ENCODE results near the gene MYOC.
"Not testable (repeated sequence)": the region's sequence is repeated elsewhere in the genome, so short reads cannot be mapped to it uniquely, and the experiment has no call there.

The MYOC gene

DNA sequence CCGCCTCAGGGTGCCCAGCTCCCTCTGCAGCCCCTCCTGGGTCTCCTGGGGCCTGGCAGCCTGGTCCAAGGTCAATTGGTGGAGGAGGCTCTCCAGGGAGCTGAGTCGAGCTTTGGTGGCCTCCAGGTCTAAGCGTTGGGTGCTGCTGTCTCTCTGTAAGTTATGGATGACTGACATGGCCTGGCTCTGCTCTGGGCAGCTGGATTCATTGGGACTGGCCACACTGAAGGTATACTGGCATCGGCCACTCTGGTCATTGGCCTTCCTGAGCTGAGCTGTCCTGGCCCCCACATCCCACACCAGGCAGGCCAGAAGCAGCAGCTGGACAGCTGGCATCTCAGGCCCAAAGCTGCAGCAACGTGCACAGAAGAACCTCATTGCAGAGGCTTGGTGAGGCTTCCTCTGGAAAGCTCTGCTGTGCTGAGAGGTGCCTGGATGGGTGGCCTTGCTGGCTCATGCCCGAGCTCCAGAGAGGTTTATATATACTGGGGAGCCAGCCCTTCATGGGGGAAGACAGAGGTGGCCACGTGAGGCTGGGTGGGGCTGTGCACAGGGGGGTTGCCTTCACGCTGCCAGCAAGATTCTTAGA lies at the start of gene MYOC:
Gene MYOC (minus strand): TSS at position 455 of the 589 bp plus-strand sequence. CDS start 77 bp downstream, at position 378.
- no peak for FAIRE-seq

- no peak for FAIRE-seq
Observed at GRCh38 chr1:171699531-171699930, 47.0 kb upstream of the MYOC start.

- not testable (repeated sequence) for FAIRE-seq
Observed at GRCh38 chr1:171695772-171696171, 43.3 kb upstream of the MYOC start.

- FAIRE-seq: not testable (repeated sequence)
Observed at GRCh38 chr1:171693541-171693940, 41.1 kb upstream of the MYOC start.

DNA sequence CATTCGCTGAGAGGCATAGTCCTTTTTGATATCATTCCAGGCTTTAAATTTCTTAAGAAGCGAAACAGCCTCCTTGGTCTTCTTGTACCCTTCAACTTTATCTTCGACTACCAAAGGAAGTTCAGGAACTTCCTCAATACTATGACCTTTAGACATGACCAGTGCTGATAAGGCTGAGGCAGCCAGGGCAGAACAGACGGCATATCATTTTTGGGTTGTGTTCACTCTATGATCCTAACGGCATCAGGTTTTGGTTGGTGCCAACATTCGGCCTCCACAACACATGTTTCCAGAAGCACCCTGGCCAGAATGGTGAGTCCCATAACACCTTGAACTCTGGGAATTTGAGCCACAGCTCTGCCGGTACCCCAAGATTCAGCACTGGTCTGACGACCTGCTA lies 31.4 kb upstream of the MYOC start:
- no peak for FAIRE-seq

GRCh38 chr1:171680339-171680738 lies 27.9 kb upstream of the MYOC start:
- FAIRE-seq: no peak

DNA sequence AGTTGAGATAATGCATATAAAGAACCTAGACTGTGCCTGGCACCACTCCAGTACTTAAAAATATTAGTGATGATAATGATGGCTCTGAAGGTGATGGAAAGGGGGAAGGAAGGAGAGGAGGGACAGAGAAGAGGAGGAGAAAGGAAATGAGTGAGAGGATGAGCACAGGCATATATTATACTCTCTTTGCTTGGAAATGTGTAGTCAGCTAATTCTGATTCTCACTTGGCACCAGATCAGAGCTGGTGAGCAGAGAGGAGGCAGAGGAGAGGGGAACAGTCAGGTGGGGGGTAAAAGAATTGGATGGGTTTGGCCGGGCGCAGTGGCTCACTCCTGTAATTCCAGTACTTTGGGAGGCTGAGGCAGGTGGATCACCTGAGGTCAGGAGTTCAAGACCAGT lies 24.3 kb upstream of the MYOC start:
- no peak for FAIRE-seq

GRCh38 chr1:171674431-171675405 lies 22.2 kb upstream of the MYOC start:
- FAIRE-seq: no peak

DNA sequence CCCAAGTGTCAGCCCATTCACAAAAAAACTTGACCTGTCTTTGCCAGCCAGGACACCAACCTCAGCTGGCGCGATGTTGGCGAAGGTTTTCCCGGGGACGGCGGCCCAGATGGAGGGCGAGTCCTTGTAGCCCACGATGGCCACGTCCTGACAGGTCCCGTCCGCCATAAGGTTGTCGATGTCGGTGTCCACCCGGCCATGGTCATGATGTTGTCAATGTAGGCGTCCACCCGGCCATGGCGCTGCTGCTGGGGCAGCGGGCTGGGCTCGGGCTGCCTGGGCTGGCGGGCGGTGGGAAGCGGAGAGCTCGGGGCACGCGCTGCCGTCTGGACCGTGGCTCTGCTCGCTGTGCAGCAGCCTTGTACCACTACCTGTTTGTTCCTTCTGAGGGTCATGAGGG lies 18.3 kb upstream of the MYOC start:
- FAIRE-seq: no peak

DNA sequence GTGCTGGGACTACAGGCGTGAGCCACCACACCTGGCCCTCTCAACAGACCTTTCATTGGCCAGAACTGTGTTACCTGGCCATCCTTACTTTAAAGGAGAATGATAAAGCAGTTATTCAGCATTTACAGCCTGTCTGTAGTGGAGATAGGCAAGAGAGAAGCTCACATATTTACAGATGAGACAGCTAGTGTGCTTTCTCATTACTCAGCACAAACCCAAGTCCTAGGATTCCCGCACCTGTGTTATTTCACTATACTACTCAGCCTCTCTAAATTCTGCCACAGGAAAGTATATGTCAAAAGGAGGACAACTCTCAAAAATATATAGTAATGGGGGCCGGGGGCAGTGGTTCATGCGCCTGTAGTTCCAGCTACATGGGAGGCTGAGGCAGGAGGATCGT lies 15.9 kb upstream of the MYOC start:
- no peak for FAIRE-seq

DNA sequence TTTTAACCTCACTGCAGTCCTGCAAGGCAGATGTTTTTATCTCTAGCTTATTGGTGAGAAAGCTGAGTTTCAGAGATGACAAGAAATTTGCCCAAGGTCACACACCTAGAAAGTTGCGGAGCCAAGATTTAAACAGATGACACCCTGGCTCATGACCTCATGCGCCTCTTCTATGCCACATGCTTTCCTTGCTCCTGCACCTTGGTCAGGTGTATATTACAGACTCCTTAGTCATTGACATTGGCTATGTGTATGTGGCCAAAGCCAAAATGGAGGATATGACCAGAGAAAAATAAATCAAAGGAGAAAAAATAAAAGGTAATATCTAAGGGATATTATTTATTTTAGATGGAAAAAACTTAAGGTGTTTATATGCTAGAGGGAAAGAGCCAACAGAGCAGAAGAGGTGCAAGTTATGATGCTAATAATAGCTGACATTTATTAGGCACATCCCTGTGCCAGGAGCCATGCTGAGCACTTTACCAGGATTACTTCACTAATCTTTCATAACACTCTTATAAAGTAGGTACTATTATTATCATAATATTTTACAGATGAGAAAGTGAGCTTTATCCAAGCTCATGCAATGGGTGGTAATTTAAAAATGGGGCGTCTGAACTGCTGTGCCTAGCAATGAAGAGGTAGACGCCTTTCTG lies 13.8 kb upstream of the MYOC start:
- no peak for FAIRE-seq

GRCh38 chr1:171664976-171665375 lies 12.5 kb upstream of the MYOC start:
- no peak for FAIRE-seq

- FAIRE-seq: no peak
Observed at GRCh38 chr1:171663854-171664575, 11.5 kb upstream of the MYOC start.

DNA sequence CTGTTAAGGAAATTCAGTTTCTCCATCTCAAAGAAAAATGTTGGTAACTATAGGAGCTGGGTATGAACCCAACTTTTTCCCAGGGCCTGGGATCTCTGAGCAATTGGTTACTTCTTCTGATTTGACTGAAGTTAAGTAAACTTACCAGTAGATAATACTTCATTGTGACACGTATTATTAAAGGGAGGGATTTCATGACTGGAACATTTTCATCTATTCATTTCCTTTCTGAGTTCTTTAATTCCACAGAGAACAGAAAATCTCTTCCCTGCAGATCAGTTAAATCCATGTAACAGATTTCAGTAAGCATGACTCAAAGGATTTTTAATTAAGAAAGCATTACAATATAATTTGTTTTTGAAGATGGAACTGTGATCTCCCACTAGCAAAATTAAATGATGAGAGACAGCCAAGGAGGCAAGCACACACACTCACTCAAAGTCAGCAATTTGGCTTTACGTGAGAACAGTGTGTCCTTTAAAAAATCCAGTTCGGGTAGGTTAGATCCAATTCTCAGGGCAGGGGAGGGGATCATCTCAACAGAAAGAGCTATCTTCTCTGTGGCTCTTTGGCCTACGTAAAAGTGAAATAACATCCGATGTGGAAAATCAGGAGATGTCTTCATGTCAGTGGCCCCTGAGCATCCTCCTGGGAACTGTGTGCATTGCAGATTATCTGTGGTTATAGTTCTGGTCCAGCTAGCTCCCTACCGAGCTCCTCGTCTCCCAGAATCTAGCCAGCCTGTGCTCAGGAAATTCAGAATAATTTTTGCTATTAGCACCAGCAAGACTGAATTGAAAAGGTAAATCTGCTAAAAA lies 10.8 kb upstream of the MYOC start:
- FAIRE-seq: no peak

GRCh38 chr1:171661076-171661650 lies 8.7 kb upstream of the MYOC start:
- no peak for FAIRE-seq

DNA sequence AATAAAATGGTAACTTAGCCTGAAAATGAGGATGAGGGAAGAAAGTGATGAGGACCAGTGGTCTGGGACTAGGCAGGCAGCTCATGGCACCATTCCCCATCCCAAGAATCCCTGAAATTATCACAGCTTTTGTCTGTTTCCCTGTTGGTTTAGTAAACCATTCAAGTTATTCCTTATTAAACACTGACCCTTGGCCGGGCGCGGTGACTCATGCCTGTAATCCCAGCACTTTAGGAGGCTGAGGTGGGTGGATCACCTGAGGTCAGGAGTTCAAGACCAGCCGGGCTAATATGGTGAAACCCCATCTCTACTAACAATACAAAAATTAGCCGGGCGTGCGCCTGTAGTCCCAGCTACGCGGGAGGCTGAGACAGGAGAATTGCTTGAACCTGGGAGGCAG lies 3.7 kb upstream of the MYOC start:
- not testable (repeated sequence) for FAIRE-seq

DNA sequence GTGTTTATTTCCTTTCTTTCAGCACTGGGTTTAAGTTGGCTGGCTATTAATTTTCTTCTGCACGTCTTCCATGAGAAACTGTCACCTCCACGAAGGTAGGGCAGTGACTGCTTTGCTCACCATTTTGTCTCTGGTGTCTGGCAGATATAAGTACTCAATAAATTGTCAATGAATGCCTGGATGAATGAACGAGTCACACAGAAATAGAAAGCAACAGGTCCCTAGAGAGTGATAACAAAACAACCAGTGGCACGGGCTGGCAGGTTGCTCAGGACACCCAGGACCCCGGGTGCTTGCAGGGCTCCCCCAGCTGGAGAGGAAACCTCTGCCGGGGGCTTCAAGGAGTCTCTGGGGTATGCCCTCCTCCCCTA lies 3.2 kb upstream of the MYOC start:
- FAIRE-seq: no peak

DNA sequence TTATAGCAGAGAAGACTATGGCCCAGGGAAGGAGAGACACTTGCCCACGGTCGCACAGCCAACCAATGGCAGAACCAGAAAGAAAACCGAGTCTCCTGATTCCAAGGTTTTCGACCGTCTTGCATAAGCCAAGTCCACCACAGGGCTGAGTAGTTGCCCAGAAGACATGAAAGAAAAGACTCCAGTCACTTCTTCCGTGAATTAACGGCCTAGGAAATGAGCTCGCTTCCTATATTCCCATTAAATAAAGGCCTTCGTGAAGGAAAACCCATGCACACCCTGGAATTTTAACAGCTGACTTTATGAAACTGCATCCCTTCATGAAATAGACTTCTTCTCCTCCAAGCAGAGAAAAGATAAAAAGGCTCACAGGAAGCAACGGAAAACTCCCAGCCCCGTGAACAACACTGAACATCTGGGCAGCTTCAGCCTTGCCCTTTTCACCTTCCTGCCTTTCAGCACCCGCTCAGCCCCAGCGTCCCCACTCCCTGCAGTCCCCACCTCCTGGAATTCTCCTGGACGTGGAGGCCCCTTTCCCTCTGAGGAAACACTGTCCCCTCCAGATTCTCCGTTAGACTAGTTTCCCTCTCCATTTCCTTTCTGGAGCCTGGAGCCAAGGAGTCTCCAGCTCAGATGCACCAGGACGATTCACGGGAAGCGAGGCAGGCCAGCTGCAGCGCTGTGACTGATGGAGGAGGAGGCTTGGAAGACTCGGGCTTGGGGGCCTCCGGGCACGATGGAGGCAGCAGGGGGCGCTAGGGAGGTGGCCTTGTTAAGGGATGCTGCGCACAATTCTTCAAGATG lies 2.7 kb upstream of the MYOC start:
- peak; percentile 96 for FAIRE-seq

DNA sequence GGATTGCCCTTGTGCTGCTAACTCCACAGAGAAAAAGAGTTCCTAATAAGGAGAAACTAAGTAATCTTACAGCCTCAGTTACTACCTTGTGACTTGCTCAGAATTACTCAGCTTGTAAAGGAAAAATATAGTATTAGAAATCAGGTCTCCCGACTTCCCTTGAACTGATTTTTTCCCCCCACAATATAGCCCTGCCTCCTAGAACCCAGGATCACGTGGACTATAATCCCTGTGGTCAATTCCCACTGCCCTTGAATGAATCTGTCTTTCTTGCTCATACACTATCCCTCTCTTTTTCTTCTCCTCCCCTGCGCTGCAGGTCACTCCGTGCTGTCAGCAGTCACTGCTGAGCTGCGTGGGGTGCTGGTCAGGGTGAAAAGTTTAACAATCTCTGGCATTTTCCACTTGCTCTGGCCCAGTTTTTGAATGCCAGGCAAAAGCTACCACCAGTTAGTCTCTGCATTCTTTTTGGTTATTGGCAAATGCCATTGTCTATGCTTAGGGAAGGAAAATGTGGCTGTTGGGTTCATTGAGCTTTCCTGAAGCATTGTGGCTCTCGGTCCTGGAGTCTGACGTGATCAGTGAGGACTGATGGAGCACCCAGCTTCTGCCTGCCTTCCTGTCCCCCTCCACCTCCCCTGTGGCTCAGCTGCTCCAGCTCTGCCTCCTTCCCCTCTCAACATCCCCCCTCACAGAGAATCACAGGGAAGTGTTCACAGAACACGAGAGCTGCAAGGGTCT lies 1.9 kb upstream of the MYOC start:
- FAIRE-seq: no peak

- no peak for FAIRE-seq
Observed at GRCh38 chr1:171653796-171654195, 1.3 kb upstream of the MYOC start.
